ENCODE data around the gene OXSR1.

The OXSR1 gene

DNA sequence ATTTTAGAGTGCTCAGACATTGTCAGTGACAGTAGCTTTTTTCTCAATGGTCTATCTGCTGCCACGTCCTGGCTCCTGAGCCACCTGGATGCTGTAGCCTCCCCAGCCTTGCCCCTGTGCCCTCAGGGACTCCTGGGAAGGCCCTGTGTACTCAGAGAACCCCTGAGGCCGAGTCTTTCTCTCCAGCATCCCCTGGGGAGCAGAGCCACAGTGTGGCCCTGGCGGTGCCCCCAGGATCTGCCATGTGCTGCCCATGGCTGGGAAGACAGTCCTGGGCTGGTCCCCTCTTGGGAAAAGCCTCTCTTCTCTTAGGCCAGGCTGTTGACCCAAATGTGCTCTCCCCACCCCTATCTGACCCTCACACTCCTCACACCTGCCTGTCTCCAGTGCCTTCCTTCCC lies 21.8 kb upstream of the OXSR1 start:
- Histone ChIP-seq H3K4me1 (ENCODE audit: control extremely low read depth in 1 of 4, control insufficient read depth in 4 of 4, insufficient read depth in 4 of 4, low read length in 3 of 4) (peaks cover 3 to 31% (median 27%) of the 10 kb centered on the region in 4 experiments), H3K36me3 (ENCODE audit: control insufficient read depth in 4 of 4, insufficient read depth in 4 of 4, low read length in 3 of 4) (peaks cover 4 to 29% (median 23%) of the 10 kb centered on the region in 4 experiments), H3K27ac (ENCODE audit: insufficient read depth in 1 of 2, low read depth in 1 of 2, low read length in 2 of 2, poor library complexity in 1 of 2, severe bottlenecking in 2 of 2) (no peak overlapping the region), H3K9me3 (ENCODE audit: control extremely low read depth in 1 of 5, control insufficient read depth in 4 of 5, insufficient read depth in 2 of 5, low read depth in 1 of 5, low read length in 4 of 5) (peaks cover 0 to 9% (median 2%) of the 10 kb centered on the region in 5 experiments), H3K4me3 (ENCODE audit: control insufficient read depth in 1 of 7, extremely low read depth in 1 of 7, insufficient read depth in 4 of 7, low read depth in 2 of 7, low read length in 6 of 7) (no peak overlapping the region), H3K27me3 (replicated peaks in 2 of 5; ENCODE audit: control insufficient read depth in 4 of 5, insufficient read depth in 5 of 5, low read length in 4 of 5) (no peaks in the 10 kb centered on the region)
- POLR2A ChIA-PET: interaction anchor here (2.3 kb wide), 1 partner anchor 22 kb away, joined by 6 read pairs; the partner anchor contains the start of gene OXSR1
- 100% methylated on average over 3 of the region's 3 CpGs for WGBS (ENCODE audit: insufficient coverage)
- DNase-seq: no peak
- CTCF ChIA-PET: interaction anchor here (1.0 kb wide), 1 partner anchor 28 kb away, joined by 3 read pairs; no protein-coding TSS in a partner anchor

- POLR2A ChIA-PET: no interaction called here
- Histone ChIP-seq H3K4me1 (ENCODE audit: control extremely low read depth in 1 of 4, control insufficient read depth in 4 of 4, insufficient read depth in 4 of 4, low read length in 3 of 4) (peaks cover 9 to 39% (median 27%) of the 10 kb centered on the region in 4 experiments), H3K4me3 (ENCODE audit: control insufficient read depth in 1 of 7, extremely low read depth in 1 of 7, insufficient read depth in 4 of 7, low read depth in 2 of 7, low read length in 6 of 7) (no peak overlapping the region), H3K9me3 (ENCODE audit: control extremely low read depth in 1 of 5, control insufficient read depth in 4 of 5, insufficient read depth in 2 of 5, low read depth in 1 of 5, low read length in 4 of 5) (peaks cover 0 to 9% (median 2%) of the 10 kb centered on the region in 5 experiments), H3K36me3 (ENCODE audit: control insufficient read depth in 4 of 4, insufficient read depth in 4 of 4, low read length in 3 of 4) (peaks cover 0 to 15% (median 12%) of the 10 kb centered on the region in 4 experiments), H3K27me3 (replicated peaks in 2 of 5; ENCODE audit: control insufficient read depth in 4 of 5, insufficient read depth in 5 of 5, low read length in 4 of 5) (no peaks in the 10 kb centered on the region), H3K27ac (ENCODE audit: insufficient read depth in 1 of 2, low read depth in 1 of 2, low read length in 2 of 2, poor library complexity in 1 of 2, severe bottlenecking in 2 of 2) (no peak overlapping the region)
- no peak for DNase-seq
- CTCF ChIA-PET: no interaction called here
- WGBS (ENCODE audit: insufficient coverage): no CpG with 5 or more reads among the region's 2 CpGs
Observed at GRCh38 chr3:38146504-38146903, 18.8 kb upstream of the OXSR1 start.

DNA sequence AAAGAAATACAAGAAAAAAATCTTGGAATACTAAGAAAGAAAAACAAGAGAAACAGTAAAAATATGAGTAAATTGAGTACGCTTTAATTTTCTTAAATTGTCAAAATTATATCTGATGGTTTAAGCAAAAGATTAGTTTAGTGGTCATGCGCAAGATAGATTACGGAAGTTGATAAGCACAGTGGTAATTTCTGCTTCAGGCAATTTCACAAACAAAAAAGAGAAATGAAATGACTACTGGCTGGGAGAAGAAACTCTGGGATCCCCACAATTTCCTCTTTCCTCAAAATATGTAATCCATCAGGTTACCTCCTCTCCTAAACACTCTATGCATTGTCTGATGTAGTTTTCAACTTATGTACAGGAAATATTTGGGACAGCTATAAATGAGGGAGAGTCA lies 17.9 kb upstream of the OXSR1 start:
- no peak overlapping the region for H3K27ac ChIP-seq (ENCODE audit: insufficient read depth in 1 of 2, low read depth in 1 of 2, low read length in 2 of 2, poor library complexity in 1 of 2, severe bottlenecking in 2 of 2)
- peak; percentile 53 to 83 (median 81) for DNase-seq
- peaks cover 0 to 9% (median 2%) of the 10 kb centered on the region in 5 experiments for H3K9me3 ChIP-seq (ENCODE audit: control extremely low read depth in 1 of 5, control insufficient read depth in 4 of 5, insufficient read depth in 2 of 5, low read depth in 1 of 5, low read length in 4 of 5)

DNA sequence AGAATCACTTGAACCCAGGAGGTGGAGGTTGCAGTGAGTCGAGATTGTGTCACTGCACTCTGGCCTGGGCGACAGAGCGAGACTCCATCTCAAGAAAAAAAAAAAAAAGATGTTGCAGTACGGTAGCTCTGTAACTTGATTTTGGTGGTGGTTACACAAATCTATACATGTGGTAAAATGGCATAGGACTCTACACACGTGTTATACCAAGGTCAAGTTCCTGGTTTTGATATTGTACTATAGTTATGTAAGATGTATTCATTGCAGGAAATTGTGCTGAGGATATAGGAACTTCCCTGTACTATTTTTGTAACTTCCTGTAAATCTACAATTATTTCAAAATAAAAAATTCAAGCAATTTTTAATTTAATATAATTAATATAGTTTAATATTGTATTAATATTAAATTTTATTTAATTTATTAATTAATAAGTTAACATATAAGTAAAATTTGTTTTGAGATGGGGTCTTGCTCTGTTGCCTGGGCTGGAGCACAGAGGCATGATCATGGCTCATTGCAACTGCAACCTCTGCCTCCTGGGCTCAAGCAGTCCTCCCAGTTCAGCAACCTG lies 16.9 kb upstream of the OXSR1 start:
- Histone ChIP-seq H3K27ac (ENCODE audit: insufficient read depth in 1 of 2, low read depth in 1 of 2, low read length in 2 of 2, poor library complexity in 1 of 2, severe bottlenecking in 2 of 2) (no peak overlapping the region), H3K9me3 (ENCODE audit: control extremely low read depth in 1 of 5, control insufficient read depth in 4 of 5, insufficient read depth in 2 of 5, low read depth in 1 of 5, low read length in 4 of 5) (peaks cover 0 to 9% (median 2%) of the 10 kb centered on the region in 5 experiments), H3K4me1 (ENCODE audit: control extremely low read depth in 1 of 4, control insufficient read depth in 4 of 4, insufficient read depth in 4 of 4, low read length in 3 of 4) (peaks cover 9 to 52% (median 27%) of the 10 kb centered on the region in 4 experiments), H3K4me3 (ENCODE audit: control insufficient read depth in 1 of 7, extremely low read depth in 1 of 7, insufficient read depth in 4 of 7, low read depth in 2 of 7, low read length in 6 of 7) (no peak overlapping the region), H3K36me3 (ENCODE audit: control insufficient read depth in 4 of 4, insufficient read depth in 4 of 4, low read length in 3 of 4) (no peaks in the 10 kb centered on the region), H3K27me3 (replicated peaks in 2 of 5; ENCODE audit: control insufficient read depth in 4 of 5, insufficient read depth in 5 of 5, low read length in 4 of 5) (no peaks in the 10 kb centered on the region)
- CTCF ChIA-PET: interaction anchor here (0.6 to 2.9 kb wide), 3 partner anchors 9 to 187 kb away, joined by 3 to 10 read pairs (median 4); no protein-coding TSS in a partner anchor
- WGBS (ENCODE audit: insufficient coverage): 100% methylated on average over 2 of the region's 5 CpGs
- POLR2A ChIA-PET: interaction anchor here (0.6 kb wide), 1 partner anchor 98 kb away, joined by 4 read pairs; no protein-coding TSS in a partner anchor
- peak in 1 of 3 donors; percentile 43 for DNase-seq

More for the DNA sequence above, 17.9 kb upstream of the OXSR1 start:
- H3K27me3 ChIP-seq (replicated peaks in 2 of 5; ENCODE audit: control insufficient read depth in 4 of 5, insufficient read depth in 5 of 5, low read length in 4 of 5): no peaks in the 10 kb centered on the region
- CTCF ChIA-PET: interaction anchor here (2.9 kb wide), 1 partner anchor 16 kb away, joined by 10 read pairs; no protein-coding TSS in a partner anchor
- 14% methylated on average over 1 of the region's 3 CpGs for WGBS (ENCODE audit: insufficient coverage)
- POLR2A ChIA-PET: no interaction called here
- peaks cover 9 to 43% (median 27%) of the 10 kb centered on the region in 4 experiments for H3K4me1 ChIP-seq (ENCODE audit: control extremely low read depth in 1 of 4, control insufficient read depth in 4 of 4, insufficient read depth in 4 of 4, low read length in 3 of 4)
- no peak overlapping the region for H3K4me3 ChIP-seq (ENCODE audit: control insufficient read depth in 1 of 7, extremely low read depth in 1 of 7, insufficient read depth in 4 of 7, low read depth in 2 of 7, low read length in 6 of 7)
- H3K36me3 ChIP-seq (ENCODE audit: control insufficient read depth in 4 of 4, insufficient read depth in 4 of 4, low read length in 3 of 4): peaks cover 0 to 5% (median 3%) of the 10 kb centered on the region in 4 experiments

DNA sequence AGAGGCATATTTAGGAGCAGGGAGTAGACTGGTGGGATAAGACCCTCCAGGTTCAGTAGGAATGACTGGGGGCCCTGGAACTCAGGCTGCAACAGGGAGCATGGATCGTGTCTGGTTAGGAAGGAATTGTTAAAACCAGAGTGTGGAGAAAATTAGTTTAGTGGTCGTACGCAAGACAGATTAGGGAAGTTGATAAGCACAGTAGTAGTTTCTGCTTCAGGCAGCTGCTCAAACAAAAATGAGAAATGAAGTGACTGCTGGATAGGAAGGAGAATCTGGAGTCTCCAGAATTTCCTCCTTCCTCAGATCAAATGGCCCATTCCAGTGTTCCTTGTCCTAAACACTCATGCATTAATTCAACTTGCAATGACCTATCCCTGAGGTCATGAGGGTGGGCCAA lies 15.6 kb upstream of the OXSR1 start:
- WGBS (ENCODE audit: insufficient coverage): 0% methylated on average over 3 of the region's 3 CpGs
- H3K4me3 ChIP-seq (ENCODE audit: control insufficient read depth in 1 of 7, extremely low read depth in 1 of 7, insufficient read depth in 4 of 7, low read depth in 2 of 7, low read length in 6 of 7): peak overlapping the region in 2 of 7 experiments; percentile 20 to 48
- POLR2A ChIA-PET: no interaction called here
- peak overlapping the region in 1 of 2 experiments; percentile 19 for H3K27ac ChIP-seq (ENCODE audit: insufficient read depth in 1 of 2, low read depth in 1 of 2, low read length in 2 of 2, poor library complexity in 1 of 2, severe bottlenecking in 2 of 2)
- H3K36me3 ChIP-seq (ENCODE audit: control insufficient read depth in 4 of 4, insufficient read depth in 4 of 4, low read length in 3 of 4): no peaks in the 10 kb centered on the region
- DNase-seq: peak; percentile 69 to 88 (median 80)
- no peaks in the 10 kb centered on the region for H3K27me3 ChIP-seq (replicated peaks in 2 of 5; ENCODE audit: control insufficient read depth in 4 of 5, insufficient read depth in 5 of 5, low read length in 4 of 5)
- CTCF ChIA-PET: interaction anchor here (1.0 to 2.9 kb wide), 3 partner anchors 9 to 18 kb away, joined by 3 to 10 read pairs (median 4); no protein-coding TSS in a partner anchor
- peaks cover 9 to 49% (median 27%) of the 10 kb centered on the region in 4 experiments for H3K4me1 ChIP-seq (ENCODE audit: control extremely low read depth in 1 of 4, control insufficient read depth in 4 of 4, insufficient read depth in 4 of 4, low read length in 3 of 4)
- peaks cover 0 to 9% (median 2%) of the 10 kb centered on the region in 5 experiments for H3K9me3 ChIP-seq (ENCODE audit: control extremely low read depth in 1 of 5, control insufficient read depth in 4 of 5, insufficient read depth in 2 of 5, low read depth in 1 of 5, low read length in 4 of 5)

- ChIA-PET POLR2A (no interaction called here), CTCF (no interaction called here)
- Histone ChIP-seq H3K4me1 (ENCODE audit: control extremely low read depth in 1 of 4, control insufficient read depth in 4 of 4, insufficient read depth in 4 of 4, low read length in 3 of 4) (peaks cover 9 to 49% (median 27%) of the 10 kb centered on the region in 4 experiments), H3K27ac (ENCODE audit: insufficient read depth in 1 of 2, low read depth in 1 of 2, low read length in 2 of 2, poor library complexity in 1 of 2, severe bottlenecking in 2 of 2) (no peak overlapping the region), H3K27me3 (replicated peaks in 2 of 5; ENCODE audit: control insufficient read depth in 4 of 5, insufficient read depth in 5 of 5, low read length in 4 of 5) (no peaks in the 10 kb centered on the region), H3K36me3 (ENCODE audit: control insufficient read depth in 4 of 4, insufficient read depth in 4 of 4, low read length in 3 of 4) (no peaks in the 10 kb centered on the region), H3K4me3 (ENCODE audit: control insufficient read depth in 1 of 7, extremely low read depth in 1 of 7, insufficient read depth in 4 of 7, low read depth in 2 of 7, low read length in 6 of 7) (no peak overlapping the region), H3K9me3 (ENCODE audit: control extremely low read depth in 1 of 5, control insufficient read depth in 4 of 5, insufficient read depth in 2 of 5, low read depth in 1 of 5, low read length in 4 of 5) (peaks cover 0 to 5% (median under 1%) of the 10 kb centered on the region in 5 experiments)
- 88% methylated on average over 1 of the region's 3 CpGs for WGBS (ENCODE audit: insufficient coverage)
- DNase-seq: no peak
Observed at GRCh38 chr3:38150780-38151528, 14.4 kb upstream of the OXSR1 start.
